Immature natural killer cell (primary cell): ENCODE data around the gene ARRDC3. TPM values are rescaled to one million over a fixed set of nuclear protein-coding genes. Genes with fewer than 3 reads are reported as not detected.
A peak's percentile ranks its signal among the peaks of the same experiment; 100 is the strongest.
"Not testable (repeated sequence)": the region's sequence is repeated elsewhere in the genome, so short reads cannot be mapped to it uniquely, and the experiment has no call there.

Source experiments
- DNase-seq, 3 donors: peaks; one replicate each; pipeline ENCODE4 v3.0.0; 2022; ENCODE audit warnings: mixed read lengths in 1 of 3
- H3K27ac Mint-ChIP-seq, 6 donors: one replicate each; pipeline ENCODE4 v1.8.0; 2020; ENCODE audit warnings: mixed read lengths in 6 of 6, mild to moderate bottlenecking in 5 of 6, inconsistent platforms in 4 of 6, moderate library complexity in 3 of 6
- H3K27me3 Mint-ChIP-seq, 3 donors: one replicate each; pipeline ENCODE4 v1.8.0; 2020 to 2021; ENCODE audit warnings: low read depth in 3 of 3, mild to moderate bottlenecking in 3 of 3, mixed read lengths in 3 of 3, moderate library complexity in 3 of 3, inconsistent platforms in 1 of 3
- H3K36me3 Mint-ChIP-seq, 3 donors: one replicate each; pipeline ENCODE4 v1.8.0; 2020; ENCODE audit warnings: mixed read lengths in 3 of 3, inconsistent platforms in 2 of 3, mild to moderate bottlenecking in 2 of 3
- H3K4me1 Mint-ChIP-seq, 2 donors: one replicate each; pipeline ENCODE4 v1.8.0; 2020; ENCODE audit warnings: inconsistent platforms in 2 of 2, mild to moderate bottlenecking in 2 of 2, mixed read lengths in 2 of 2, moderate library complexity in 1 of 2
- H3K4me3 Mint-ChIP-seq, 5 donors: one replicate each; pipeline ENCODE4 v1.8.0; 2020; ENCODE audit warnings: mild to moderate bottlenecking in 5 of 5, mixed read lengths in 5 of 5, inconsistent platforms in 3 of 5, moderate library complexity in 3 of 5
- H3K9me3 Mint-ChIP-seq, 6 donors: one replicate each; pipeline ENCODE4 v1.8.0; 2020; ENCODE audit warnings: mild to moderate bottlenecking in 6 of 6, mixed read lengths in 6 of 6, inconsistent platforms in 4 of 6, moderate library complexity in 3 of 6
- polyA plus RNA-seq, 3 donors: library from polyadenylated mRNA; unstranded; fragments of 300-500 nt; fragmentation: Illumina TruSeq; gene quantifications; one replicate each; pipeline ENCODE4 v1.2.3, GENCODE V29; 2021

The ARRDC3 gene
- polyA plus RNA-seq, 3 donors from 2014 or later, result 39.1 to 51.5 (median 50.3) TPM

GRCh38 chr5:91365498-91365897 is 17.6 kb downstream of the ARRDC3 start:
- Mint-ChIP-seq H3K27me3 (peaks cover 0 to 6% (median 3%) of the 10 kb centered on the region in 3 donors), H3K4me1 (peaks cover 18 to 38% of the 10 kb centered on the region in 2 donors), H3K27ac (peak overlapping the region in 4 of 6 donors; percentile 12 to 81 (median 32)), H3K4me3 (no peak overlapping the region), H3K9me3 (peaks cover 3 to 7% (median 5%) of the 10 kb centered on the region in 6 donors), H3K36me3 (peaks cover 21 to 30% (median 22%) of the 10 kb centered on the region in 3 donors)
- DNase-seq, result no peak

GRCh38 chr5:91362935-91363334 is 20.2 kb downstream of the ARRDC3 start:
- peaks cover 7 to 12% of the 10 kb centered on the region in 2 donors for H3K4me1 Mint-ChIP-seq
- H3K27me3 Mint-ChIP-seq, result peaks cover 0 to 6% (median 3%) of the 10 kb centered on the region in 3 donors
- H3K36me3 Mint-ChIP-seq, result peaks cover 9 to 15% (median 13%) of the 10 kb centered on the region in 3 donors
- no peak overlapping the region for H3K4me3 Mint-ChIP-seq
- no peak overlapping the region for H3K27ac Mint-ChIP-seq
- no peak for DNase-seq
- H3K9me3 Mint-ChIP-seq, result peaks cover 3 to 7% (median 5%) of the 10 kb centered on the region in 6 donors

- Mint-ChIP-seq H3K4me1 (peaks cover 7 to 12% of the 10 kb centered on the region in 2 donors), H3K27ac (peak overlapping the region in 1 of 6 donors; percentile 68), H3K9me3 (peaks cover 3 to 7% (median 5%) of the 10 kb centered on the region in 6 donors), H3K27me3 (peaks cover 0 to 3% (median 2%) of the 10 kb centered on the region in 3 donors), H3K4me3 (no peak overlapping the region), H3K36me3 (peaks cover 8 to 12% (median 9%) of the 10 kb centered on the region in 3 donors)
- no peak for DNase-seq
Measured at GRCh38 chr5:91361790-91362189, 21.3 kb downstream of the ARRDC3 start.

GRCh38 chr5:91361055-91361701 is 21.9 kb downstream of the ARRDC3 start:
- Mint-ChIP-seq H3K27me3 (peaks cover 0 to 3% (median 2%) of the 10 kb centered on the region in 3 donors), H3K4me1 (peaks cover 7 to 12% of the 10 kb centered on the region in 2 donors), H3K36me3 (peaks cover 8 to 9% (median 9%) of the 10 kb centered on the region in 3 donors), H3K4me3 (peak overlapping the region in 2 of 5 donors; percentile 10 to 33), H3K9me3 (peaks cover 3 to 7% (median 5%) of the 10 kb centered on the region in 6 donors), H3K27ac (peak overlapping the region in 4 of 6 donors; percentile 6 to 68 (median 39))
- peak in 1 of 3 donors; percentile 17 for DNase-seq

- H3K27me3 Mint-ChIP-seq, result peaks cover 0 to 3% (median 2%) of the 10 kb centered on the region in 3 donors
- peaks cover 4 to 9% (median 9%) of the 10 kb centered on the region in 3 donors for H3K36me3 Mint-ChIP-seq
- DNase-seq, result no peak
- peaks cover 7 to 12% of the 10 kb centered on the region in 2 donors for H3K4me1 Mint-ChIP-seq
- no peak overlapping the region for H3K27ac Mint-ChIP-seq
- no peak overlapping the region for H3K4me3 Mint-ChIP-seq
- peaks cover 3 to 7% (median 5%) of the 10 kb centered on the region in 6 donors for H3K9me3 Mint-ChIP-seq
Measured at GRCh38 chr5:91359962-91360609, 23.0 kb downstream of the ARRDC3 start.

- Mint-ChIP-seq H3K4me1 (peaks cover 7 to 12% of the 10 kb centered on the region in 2 donors), H3K9me3 (peaks cover 3 to 7% (median 5%) of the 10 kb centered on the region in 6 donors), H3K36me3 (peaks cover 4 to 9% (median 9%) of the 10 kb centered on the region in 3 donors), H3K27me3 (peaks cover 0 to 3% (median 2%) of the 10 kb centered on the region in 3 donors), H3K27ac (no peak overlapping the region), H3K4me3 (no peak overlapping the region)
- no peak for DNase-seq
Measured at GRCh38 chr5:91357806-91358205, 25.3 kb downstream of the ARRDC3 start.

GRCh38 chr5:91357012-91357634 is 26.0 kb downstream of the ARRDC3 start:
- peaks cover 7 to 12% of the 10 kb centered on the region in 2 donors for H3K4me1 Mint-ChIP-seq
- H3K9me3 Mint-ChIP-seq, result peaks cover 3 to 7% (median 5%) of the 10 kb centered on the region in 6 donors
- H3K27ac Mint-ChIP-seq, result no peak overlapping the region
- H3K36me3 Mint-ChIP-seq, result peaks cover 4 to 9% (median 9%) of the 10 kb centered on the region in 3 donors
- DNase-seq, result no peak
- H3K4me3 Mint-ChIP-seq, result no peak overlapping the region
- H3K27me3 Mint-ChIP-seq, result peaks cover 0 to 3% (median 2%) of the 10 kb centered on the region in 3 donors

GRCh38 chr5:91354867-91355266 is 28.2 kb downstream of the ARRDC3 start:
- H3K27me3 Mint-ChIP-seq, DNase-seq, H3K9me3 Mint-ChIP-seq, H3K27ac Mint-ChIP-seq, H3K4me1 Mint-ChIP-seq, H3K36me3 Mint-ChIP-seq, H3K4me3 Mint-ChIP-seq: not testable (repeated sequence)

- no peak overlapping the region for H3K27ac Mint-ChIP-seq
Measured at GRCh38 chr5:91352831-91353695, 30.1 kb downstream of the ARRDC3 start.

GRCh38 chr5:91345461-91345860 is 37.7 kb downstream of the ARRDC3 start:
- Mint-ChIP-seq H3K4me1 (no peaks in the 10 kb centered on the region), H3K36me3 (no peaks in the 10 kb centered on the region), H3K27ac (no peak overlapping the region), H3K27me3 (peaks cover 0 to 3% (median 2%) of the 10 kb centered on the region in 3 donors), H3K4me3 (no peak overlapping the region), H3K9me3 (no peaks in the 10 kb centered on the region)
- no peak for DNase-seq

More at GRCh38 chr5:91352831-91353695, 30.1 kb downstream of the ARRDC3 start:
- no peak for DNase-seq
- Mint-ChIP-seq H3K4me3 (no peak overlapping the region), H3K27me3 (peaks cover 0 to 2% (median 0%) of the 10 kb centered on the region in 3 donors), H3K4me1 (no peaks in the 10 kb centered on the region), H3K9me3 (no peaks in the 10 kb centered on the region), H3K36me3 (no peaks in the 10 kb centered on the region)

GRCh38 chr5:91344661-91345200 is 38.4 kb downstream of the ARRDC3 start:
- H3K27ac Mint-ChIP-seq, DNase-seq, H3K36me3 Mint-ChIP-seq, H3K4me1 Mint-ChIP-seq, H3K4me3 Mint-ChIP-seq, H3K27me3 Mint-ChIP-seq, H3K9me3 Mint-ChIP-seq: not testable (repeated sequence)

- no peak for DNase-seq
- Mint-ChIP-seq H3K4me1 (no peaks in the 10 kb centered on the region), H3K27me3 (peaks cover 0 to 3% (median 2%) of the 10 kb centered on the region in 3 donors), H3K27ac (no peak overlapping the region), H3K36me3 (no peaks in the 10 kb centered on the region), H3K9me3 (no peaks in the 10 kb centered on the region), H3K4me3 (no peak overlapping the region)
Measured at GRCh38 chr5:91343916-91344315, 39.2 kb downstream of the ARRDC3 start.

GRCh38 chr5:91342931-91343330 is 40.2 kb downstream of the ARRDC3 start:
- H3K27me3 Mint-ChIP-seq, H3K9me3 Mint-ChIP-seq, H3K4me3 Mint-ChIP-seq, H3K36me3 Mint-ChIP-seq, H3K4me1 Mint-ChIP-seq, DNase-seq, H3K27ac Mint-ChIP-seq: not testable (repeated sequence)
